Effector memory CD8-positive, alpha-beta T cell (primary cell): ENCODE measurements around the gene TOMM20.

Experiments
- ATAC-seq: fragments of 150-1000 bp; cut with Tn5 transposase; replicated peaks from 2 replicates; pipeline ENCODE4 v1.10.0; 2021; ENCODE audit warnings: mild to moderate bottlenecking, moderate library complexity
- DNase-seq, 3 experiments: peaks; one replicate each; pipeline ENCODE4 v3.0.0; 2021
- H3K27ac Mint-ChIP-seq, 2 donors: one replicate each; pipeline ENCODE4 v1.8.0; 2022; ENCODE audit warnings: mild to moderate bottlenecking in 2 of 2, mixed read lengths in 2 of 2, moderate library complexity in 2 of 2
- H3K27me3 Mint-ChIP-seq, 2 donors: one replicate each; pipeline ENCODE4 v1.8.0; 2022; ENCODE audit warnings: mixed read lengths in 2 of 2
- H3K36me3 Mint-ChIP-seq: one replicate; pipeline ENCODE4 v1.8.0; 2022; ENCODE audit warnings: mild to moderate bottlenecking, moderate library complexity, mixed read lengths; ENCODE audit not compliant: insufficient read depth
- H3K4me1 Mint-ChIP-seq, 2 donors: one replicate each; pipeline ENCODE4 v1.8.0; 2022; ENCODE audit warnings: low read depth in 2 of 2, mixed read lengths in 2 of 2
- H3K4me3 Mint-ChIP-seq, 2 donors: one replicate each; pipeline ENCODE4 v1.8.0; 2022; ENCODE audit warnings: mild to moderate bottlenecking in 2 of 2, mixed read lengths in 2 of 2, moderate library complexity in 2 of 2
- H3K9me3 Mint-ChIP-seq, 2 donors: one replicate each; pipeline ENCODE4 v1.8.0; 2022; ENCODE audit warnings: mixed read lengths in 2 of 2

Gene TOMM20

GRCh38 chr1:235152235-235152634 lies 23.6 kb upstream of the TOMM20 start:
- Mint-ChIP-seq H3K4me3 (no peak overlapping the region), H3K9me3 (no peaks in the 10 kb centered on the region), H3K4me1 (peaks cover 18 to 26% of the 10 kb centered on the region in 2 donors), H3K27me3 (no peaks in the 10 kb centered on the region), H3K36me3 (peaks cover 80% of the 10 kb centered on the region), H3K27ac (no peak overlapping the region)
- no peak for ATAC-seq
- no peak for DNase-seq

GRCh38 chr1:235151033-235151432 lies 22.4 kb upstream of the TOMM20 start:
- Mint-ChIP-seq H3K27ac (peak overlapping the region; percentile 46 to 82), H3K4me1 (peaks cover 18 to 26% of the 10 kb centered on the region in 2 donors), H3K4me3 (no peak overlapping the region), H3K36me3 (peaks cover 92% of the 10 kb centered on the region), H3K27me3 (no peaks in the 10 kb centered on the region), H3K9me3 (no peaks in the 10 kb centered on the region)
- no peak for DNase-seq
- no peak for ATAC-seq

GRCh38 chr1:235149824-235150223 lies 21.2 kb upstream of the TOMM20 start:
- peaks cover 98% of the 10 kb centered on the region for H3K36me3 Mint-ChIP-seq
- H3K9me3 Mint-ChIP-seq = no peaks in the 10 kb centered on the region
- DNase-seq = no peak
- ATAC-seq = no peak
- H3K27ac Mint-ChIP-seq = peak overlapping the region in 1 of 2 donors; percentile 46
- no peak overlapping the region for H3K4me3 Mint-ChIP-seq
- no peaks in the 10 kb centered on the region for H3K27me3 Mint-ChIP-seq
- peaks cover 18 to 26% of the 10 kb centered on the region in 2 donors for H3K4me1 Mint-ChIP-seq

- Mint-ChIP-seq H3K27me3 (no peaks in the 10 kb centered on the region), H3K4me1 (peaks cover 16 to 24% of the 10 kb centered on the region in 2 donors), H3K27ac (no peak overlapping the region), H3K36me3 (peaks cover 96% of the 10 kb centered on the region), H3K4me3 (no peak overlapping the region), H3K9me3 (no peaks in the 10 kb centered on the region)
- ATAC-seq (no peak), DNase-seq (no peak)
Measured at GRCh38 chr1:235147269-235147668, 18.6 kb upstream of the TOMM20 start.

GRCh38 chr1:235145639-235146038 lies 17.0 kb upstream of the TOMM20 start:
- Mint-ChIP-seq H3K9me3 (no peaks in the 10 kb centered on the region), H3K27me3 (no peaks in the 10 kb centered on the region), H3K4me1 (peaks cover 8 to 17% of the 10 kb centered on the region in 2 donors), H3K27ac (peak overlapping the region in 1 of 2 donors; percentile 63), H3K36me3 (peaks cover 91% of the 10 kb centered on the region), H3K4me3 (no peak overlapping the region)
- no peak for ATAC-seq
- DNase-seq = no peak

- no peaks in the 10 kb centered on the region for H3K9me3 Mint-ChIP-seq
- no peak overlapping the region for H3K4me3 Mint-ChIP-seq
- H3K27ac Mint-ChIP-seq = no peak overlapping the region
- no peaks in the 10 kb centered on the region for H3K27me3 Mint-ChIP-seq
- DNase-seq (no peak), ATAC-seq (no peak)
- H3K36me3 Mint-ChIP-seq = peaks cover 85% of the 10 kb centered on the region
- peaks cover 9 to 20% of the 10 kb centered on the region in 2 donors for H3K4me1 Mint-ChIP-seq
Measured at GRCh38 chr1:235142991-235143390, 14.4 kb upstream of the TOMM20 start.

- H3K36me3 Mint-ChIP-seq = peaks cover 85% of the 10 kb centered on the region
- DNase-seq (no peak), ATAC-seq (no peak)
- H3K9me3 Mint-ChIP-seq = no peaks in the 10 kb centered on the region
- H3K27me3 Mint-ChIP-seq = no peaks in the 10 kb centered on the region
- H3K27ac Mint-ChIP-seq = peak overlapping the region; percentile 47 to 67
- H3K4me3 Mint-ChIP-seq = no peak overlapping the region
- H3K4me1 Mint-ChIP-seq = peaks cover 9 to 24% of the 10 kb centered on the region in 2 donors
Measured at GRCh38 chr1:235139315-235139714, 10.7 kb upstream of the TOMM20 start.

GRCh38 chr1:235138821-235139220 lies 10.2 kb upstream of the TOMM20 start:
- Mint-ChIP-seq H3K4me1 (peaks cover 7 to 21% of the 10 kb centered on the region in 2 donors), H3K27me3 (no peaks in the 10 kb centered on the region), H3K36me3 (peaks cover 85% of the 10 kb centered on the region), H3K9me3 (no peaks in the 10 kb centered on the region), H3K4me3 (no peak overlapping the region), H3K27ac (peak overlapping the region; percentile 47 to 67)
- DNase-seq (no peak), ATAC-seq (no peak)

- Mint-ChIP-seq H3K36me3 (peaks cover 78% of the 10 kb centered on the region), H3K27ac (peak overlapping the region in 1 of 2 donors; percentile 88), H3K27me3 (no peaks in the 10 kb centered on the region), H3K9me3 (no peaks in the 10 kb centered on the region), H3K4me3 (no peak overlapping the region), H3K4me1 (peaks cover 7 to 15% of the 10 kb centered on the region in 2 donors)
- DNase-seq (no peak), ATAC-seq (no peak)
Measured at GRCh38 chr1:235136111-235136510, 7.5 kb upstream of the TOMM20 start.

GRCh38 chr1:235134171-235134570 lies 5.5 kb upstream of the TOMM20 start:
- H3K27ac Mint-ChIP-seq = no peak overlapping the region
- peaks cover 77% of the 10 kb centered on the region for H3K36me3 Mint-ChIP-seq
- DNase-seq (no peak), ATAC-seq (no peak)
- peaks cover 4 to 12% of the 10 kb centered on the region in 2 donors for H3K4me1 Mint-ChIP-seq
- H3K27me3 Mint-ChIP-seq = no peaks in the 10 kb centered on the region
- H3K4me3 Mint-ChIP-seq = no peak overlapping the region
- H3K9me3 Mint-ChIP-seq = no peaks in the 10 kb centered on the region

- H3K36me3 Mint-ChIP-seq = peaks cover 77% of the 10 kb centered on the region
- H3K27me3 Mint-ChIP-seq = no peaks in the 10 kb centered on the region
- peak overlapping the region in 1 of 2 donors; percentile 49 for H3K27ac Mint-ChIP-seq
- H3K4me3 Mint-ChIP-seq = no peak overlapping the region
- ATAC-seq (no peak), DNase-seq (no peak)
- H3K9me3 Mint-ChIP-seq = no peaks in the 10 kb centered on the region
- H3K4me1 Mint-ChIP-seq = peaks cover 4 to 8% of the 10 kb centered on the region in 2 donors
Measured at GRCh38 chr1:235133086-235133485, 4.4 kb upstream of the TOMM20 start.

GRCh38 chr1:235131961-235132360 lies 3.3 kb upstream of the TOMM20 start:
- ATAC-seq = no peak
- DNase-seq = no peak
- peaks cover 15 to 18% of the 10 kb centered on the region in 2 donors for H3K4me1 Mint-ChIP-seq
- H3K27me3 Mint-ChIP-seq = no peaks in the 10 kb centered on the region
- H3K9me3 Mint-ChIP-seq = no peaks in the 10 kb centered on the region
- H3K27ac Mint-ChIP-seq = peak overlapping the region; percentile 41 to 53
- peaks cover 75% of the 10 kb centered on the region for H3K36me3 Mint-ChIP-seq
- H3K4me3 Mint-ChIP-seq = no peak overlapping the region

GRCh38 chr1:235130766-235131270 lies 2.2 kb upstream of the TOMM20 start:
- no peak overlapping the region for H3K4me3 Mint-ChIP-seq
- no peak for ATAC-seq
- H3K36me3 Mint-ChIP-seq = peaks cover 72% of the 10 kb centered on the region
- no peaks in the 10 kb centered on the region for H3K27me3 Mint-ChIP-seq
- peaks cover 23 to 27% of the 10 kb centered on the region in 2 donors for H3K4me1 Mint-ChIP-seq
- H3K9me3 Mint-ChIP-seq = no peaks in the 10 kb centered on the region
- peak overlapping the region in 1 of 2 donors; percentile 53 for H3K27ac Mint-ChIP-seq
- no peak for DNase-seq

- Mint-ChIP-seq H3K4me3 (peak overlapping the region; percentile 29 to 100), H3K27ac (peak overlapping the region; percentile 97 to 98), H3K9me3 (no peaks in the 10 kb centered on the region), H3K4me1 (peaks cover 25 to 28% of the 10 kb centered on the region in 2 donors), H3K36me3 (peaks cover 71% of the 10 kb centered on the region), H3K27me3 (no peaks in the 10 kb centered on the region)
- DNase-seq (no peak), ATAC-seq (no peak)
Measured at GRCh38 chr1:235129774-235130570, 1.3 kb upstream of the TOMM20 start.
